Kidney tubule cell (primary cell): ENCODE measurements around the gene B4GALT5.
A peak's percentile ranks its signal among the peaks of the same experiment; 100 is the strongest.

Source experiments
- DNase-seq: peaks from one replicate; pipeline ENCODE4 v3.0.0-alpha.2; 2018; ENCODE audit warnings: low spot score

The B4GALT5 gene

DNA sequence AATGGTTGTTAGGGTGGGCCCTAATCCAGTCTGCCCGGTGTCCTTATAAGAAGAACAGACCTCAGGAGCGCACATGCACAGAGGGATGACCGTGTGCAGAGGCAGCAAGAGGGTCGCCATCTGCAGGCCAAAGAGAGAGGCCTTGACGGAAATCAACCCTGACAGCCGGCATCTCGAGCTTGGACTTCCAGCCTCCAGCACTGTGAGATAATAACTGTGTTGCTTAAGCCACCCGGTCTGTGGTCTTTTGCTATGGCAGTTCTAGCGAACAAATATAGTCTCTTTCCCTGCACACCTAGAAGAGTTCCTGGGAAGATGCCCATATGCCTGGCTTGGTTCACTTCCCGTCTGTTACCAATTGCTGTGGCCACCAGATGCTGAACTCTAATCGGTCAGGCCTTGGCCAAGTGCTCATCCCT, 110.5 kb downstream of the B4GALT5 start:
- no peak for DNase-seq

DNA sequence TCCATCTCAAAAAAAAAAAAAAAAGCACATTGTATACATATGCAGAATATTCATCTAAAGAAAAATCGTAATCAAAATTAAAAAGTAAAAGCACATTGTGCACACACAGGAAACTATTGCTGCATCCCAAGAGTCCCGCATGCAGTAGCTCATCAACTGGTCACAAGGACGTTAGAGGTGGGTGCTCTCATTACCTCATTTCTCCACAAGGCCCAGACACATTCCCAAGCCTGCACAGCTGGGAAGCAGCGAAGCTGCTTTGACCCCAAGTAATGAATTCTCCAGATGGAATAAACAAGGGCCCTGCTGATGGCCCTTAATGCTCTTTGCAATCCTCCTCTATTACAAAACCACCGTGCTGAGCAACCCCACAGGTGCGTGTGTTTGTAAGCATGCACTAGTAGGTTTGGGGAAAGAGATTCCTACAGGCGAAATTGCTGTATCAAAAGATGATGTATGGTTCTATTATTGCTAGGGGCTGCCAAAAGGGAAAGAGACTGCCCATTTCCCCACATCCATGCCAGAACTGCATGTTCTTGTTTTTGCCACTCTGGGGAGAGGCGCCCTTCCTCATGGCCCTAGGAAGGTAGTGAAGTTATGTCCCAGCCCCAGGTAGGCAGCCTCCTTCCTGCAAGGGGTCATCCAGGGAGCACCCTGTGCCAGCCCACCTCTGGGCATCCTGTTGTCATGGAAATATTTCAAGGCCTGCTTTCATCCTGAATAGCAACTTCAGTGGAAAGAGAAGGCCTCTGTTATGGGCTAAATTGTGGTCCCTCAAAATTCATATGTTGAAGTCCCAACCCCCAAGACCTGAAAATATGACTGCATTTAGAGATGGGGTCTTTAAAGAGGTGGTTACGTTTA, 111.1 kb downstream of the B4GALT5 start:
- no peak for DNase-seq

DNA sequence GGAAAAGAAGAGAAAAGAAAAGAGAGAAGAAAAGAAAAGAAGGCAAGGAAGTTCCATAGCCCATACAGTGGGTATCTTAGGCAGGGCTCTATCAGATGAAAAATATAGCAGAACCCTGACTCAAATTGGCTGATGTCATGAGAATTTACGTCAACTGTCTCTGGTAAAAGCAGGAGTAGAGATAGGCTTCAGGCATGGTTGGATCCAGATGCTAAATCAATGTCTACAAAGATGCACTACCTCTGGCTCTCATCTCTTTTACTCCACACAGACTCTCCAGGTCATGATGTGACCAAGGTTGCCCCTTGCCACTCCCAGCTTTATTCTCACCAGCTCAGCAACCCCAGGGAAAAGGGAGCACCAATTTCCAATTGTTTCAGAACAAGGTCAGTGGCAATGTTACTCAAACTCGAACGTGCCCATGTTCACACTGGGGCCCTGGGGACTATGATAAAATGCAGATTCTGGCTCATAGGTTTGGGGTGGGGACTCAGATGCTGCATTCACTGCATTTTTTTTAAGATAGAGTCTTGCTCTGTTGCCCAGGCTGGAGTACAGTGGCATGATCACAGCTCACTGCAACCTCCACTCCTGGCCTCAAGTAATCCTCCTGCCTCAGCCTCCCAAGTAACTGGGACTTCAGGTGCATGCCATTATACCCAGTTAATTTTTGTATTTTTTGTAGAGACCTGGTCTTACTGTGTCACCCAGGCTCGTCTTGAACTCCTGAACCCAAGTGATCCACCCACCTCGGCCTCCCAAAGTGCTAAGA, 112.3 kb downstream of the B4GALT5 start:
- no peak for DNase-seq

DNA sequence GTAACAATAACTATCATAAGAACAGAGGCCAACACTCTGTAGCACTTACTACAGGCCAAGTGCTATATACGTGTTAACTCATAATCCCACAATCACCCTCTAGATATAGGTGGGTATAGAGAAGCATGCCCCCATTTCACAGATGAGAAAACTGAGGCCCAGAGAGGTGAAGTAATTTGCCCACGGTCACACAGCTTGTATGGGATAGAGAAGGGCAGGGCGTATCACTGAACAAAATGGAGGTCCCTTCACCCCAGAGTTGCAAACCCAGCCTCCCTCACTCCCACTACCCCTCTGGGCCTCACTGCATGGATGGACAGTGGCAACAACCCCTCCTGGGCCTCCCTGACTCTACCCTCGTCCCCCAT, 113.9 kb downstream of the B4GALT5 start:
- DNase-seq, result no peak

DNA sequence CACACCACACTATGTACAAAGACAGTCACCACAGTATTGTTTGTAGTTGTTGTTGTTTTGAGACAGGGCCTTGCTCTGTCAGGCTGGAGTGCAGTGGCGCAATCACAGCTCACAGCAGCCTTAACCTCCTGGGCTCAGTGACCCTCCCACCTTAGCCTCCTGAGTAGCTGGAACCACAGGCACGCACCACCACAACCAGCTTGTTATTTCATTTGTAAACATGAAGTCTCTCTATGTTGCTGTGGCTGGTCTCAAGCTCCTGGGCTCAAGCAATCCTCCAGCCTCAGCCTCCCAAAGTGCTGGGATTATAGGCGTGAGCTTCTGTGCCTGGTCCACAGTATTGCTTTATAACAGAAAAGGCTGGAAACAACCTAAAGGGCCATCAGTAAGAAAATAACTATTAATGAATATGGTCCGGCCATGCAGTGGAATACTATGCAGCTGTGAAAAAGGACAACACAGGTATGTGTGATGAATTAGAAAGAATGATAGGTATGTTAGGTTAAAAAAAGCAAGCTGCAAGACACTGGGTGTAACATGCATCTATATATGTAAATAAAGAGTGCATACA, 115.8 kb downstream of the B4GALT5 start:
- no peak for DNase-seq

DNA sequence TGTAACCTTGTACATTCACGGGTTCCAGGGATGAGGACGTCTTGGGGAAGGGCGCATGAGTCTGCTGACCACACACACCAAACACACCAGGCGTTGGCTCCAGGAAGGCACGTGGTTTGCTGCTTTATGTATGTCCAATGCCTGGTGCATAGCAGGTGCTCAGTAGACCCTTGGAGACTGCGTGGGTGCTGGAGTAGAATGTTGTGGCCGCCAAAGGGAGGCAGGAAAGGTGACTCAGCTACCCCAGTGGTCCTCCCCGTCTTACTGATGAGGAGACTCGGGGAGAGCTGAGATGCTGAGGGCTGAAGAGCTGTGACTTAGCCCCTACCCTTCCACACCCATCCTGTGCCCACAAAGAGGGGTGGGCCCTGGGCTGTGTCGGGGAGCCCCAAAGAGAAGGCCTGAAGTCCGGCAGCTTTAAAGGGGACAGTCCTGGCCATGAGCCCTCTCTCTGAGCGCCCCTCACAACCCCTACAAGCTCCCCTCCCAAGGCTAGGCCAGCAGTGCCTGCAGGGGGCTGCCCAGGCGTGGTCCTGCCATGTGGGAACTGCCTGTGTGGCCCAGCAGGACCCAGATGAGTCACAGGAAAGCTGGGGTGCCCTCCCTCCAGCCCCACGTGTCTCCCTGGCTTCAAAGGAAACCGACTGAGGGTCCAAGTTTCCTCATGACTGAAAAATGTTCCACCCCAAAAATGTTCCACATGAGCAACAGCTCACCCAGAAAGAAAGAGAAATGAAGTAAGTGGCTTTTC, 117.7 kb downstream of the B4GALT5 start:
- DNase-seq, result peak; percentile 53

DNA sequence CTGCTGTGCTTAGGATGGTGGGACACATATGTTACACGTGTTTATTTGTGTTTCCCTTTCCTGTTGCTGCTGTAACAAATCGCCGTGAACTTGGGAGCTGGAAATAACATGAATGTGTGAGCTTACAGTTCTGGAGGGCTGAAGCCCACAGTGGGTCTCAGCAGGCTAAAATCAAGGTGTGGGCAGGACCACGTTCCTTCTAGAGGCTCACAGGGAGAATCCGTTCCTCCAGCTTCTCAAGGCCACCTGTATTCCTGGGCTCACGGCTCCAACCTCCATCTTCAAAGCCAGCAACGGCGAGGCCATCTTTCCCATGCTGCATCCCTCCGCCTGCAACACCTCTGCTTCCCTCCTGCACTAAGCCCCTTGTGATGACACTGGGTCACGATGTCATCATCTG, 118.3 kb downstream of the B4GALT5 start:
- DNase-seq, result no peak

DNA sequence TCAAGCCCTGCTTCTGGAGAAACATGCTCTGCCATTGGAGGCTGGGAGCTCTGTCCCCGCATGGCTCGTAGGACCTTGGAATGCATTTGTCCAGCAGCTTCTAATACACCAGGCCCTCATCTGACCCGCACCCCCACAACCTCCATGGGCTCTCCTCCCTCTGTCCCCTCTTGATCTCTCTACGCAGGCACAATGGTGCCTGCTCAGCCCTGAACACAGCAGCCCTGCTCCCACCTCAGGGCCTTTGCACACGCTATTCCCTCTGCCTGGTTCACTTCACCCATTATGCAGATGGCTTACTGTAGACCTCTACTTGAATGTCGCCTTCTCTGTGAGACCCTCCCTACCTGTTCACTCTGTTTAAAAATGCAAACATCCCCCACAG, 118.8 kb downstream of the B4GALT5 start:
- DNase-seq, result no peak

DNA sequence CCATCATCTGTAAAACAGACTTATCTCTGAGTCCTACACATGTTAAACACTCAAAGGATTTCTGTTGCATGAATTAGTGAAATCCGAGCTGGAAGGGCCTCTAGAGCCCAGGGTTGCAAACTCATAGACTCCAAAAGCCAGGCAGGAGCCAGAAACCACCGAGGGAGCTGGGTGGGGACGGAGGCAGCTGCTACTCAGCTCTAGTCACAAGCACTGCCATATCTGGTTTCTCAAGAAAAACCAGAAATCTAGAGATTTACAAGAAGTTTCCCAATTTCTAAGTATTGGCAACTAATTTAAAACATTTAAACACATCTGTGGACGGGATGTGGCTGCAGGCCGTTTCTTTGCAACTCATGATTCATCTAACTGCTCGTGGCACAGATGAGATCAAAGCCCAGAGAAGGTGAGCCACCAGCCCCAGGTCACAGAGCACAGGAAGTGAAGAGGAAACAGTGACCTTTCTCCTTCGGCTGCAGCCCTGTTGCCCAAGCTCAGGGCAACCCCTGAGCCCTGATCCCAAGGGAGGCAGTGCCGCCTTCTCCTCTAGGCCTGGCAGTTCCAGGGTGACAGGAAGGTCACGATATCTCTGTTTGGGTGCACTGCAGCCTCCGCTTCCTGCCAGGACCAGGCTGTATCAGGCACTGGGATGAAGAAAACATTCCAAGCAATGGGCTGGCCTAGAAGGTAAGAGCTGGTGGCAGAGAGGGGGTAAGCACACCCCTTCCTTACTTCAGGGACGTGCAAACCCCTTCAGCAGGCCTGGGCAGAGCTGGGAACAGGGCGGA, 119.3 kb downstream of the B4GALT5 start:
- no peak for DNase-seq

DNA sequence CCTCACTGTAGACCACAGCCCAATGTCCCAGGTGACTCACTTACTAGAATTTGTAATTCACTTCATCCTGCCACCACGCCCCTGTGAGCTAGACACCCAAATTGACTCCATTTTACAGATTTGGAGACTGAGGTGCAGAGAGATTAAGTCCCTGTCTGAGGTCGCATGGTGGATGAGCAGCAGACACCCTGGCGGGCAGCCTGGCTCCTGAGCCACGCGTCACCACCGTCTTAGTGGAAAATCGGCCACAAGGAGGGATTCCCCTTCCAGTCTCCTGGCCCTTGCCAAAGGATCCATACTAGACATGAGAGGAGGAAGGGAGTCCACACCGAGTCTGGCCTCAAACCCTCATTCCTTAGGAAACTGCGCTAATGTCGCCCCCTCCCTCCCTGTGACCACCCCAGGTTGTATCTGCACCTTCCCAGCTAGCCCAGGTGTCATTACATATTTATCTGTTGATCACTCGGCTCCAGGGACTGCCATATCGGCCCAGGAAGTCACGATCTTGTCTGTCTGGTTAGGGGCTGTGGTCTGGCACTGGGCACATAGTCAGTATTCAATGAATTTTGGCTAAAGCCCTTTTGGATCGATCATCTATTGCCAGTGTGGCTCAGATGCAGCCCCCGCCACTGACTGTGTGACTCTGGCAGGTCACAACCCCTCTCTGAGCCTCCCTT, 120.1 kb downstream of the B4GALT5 start:
- DNase-seq, result no peak

DNA sequence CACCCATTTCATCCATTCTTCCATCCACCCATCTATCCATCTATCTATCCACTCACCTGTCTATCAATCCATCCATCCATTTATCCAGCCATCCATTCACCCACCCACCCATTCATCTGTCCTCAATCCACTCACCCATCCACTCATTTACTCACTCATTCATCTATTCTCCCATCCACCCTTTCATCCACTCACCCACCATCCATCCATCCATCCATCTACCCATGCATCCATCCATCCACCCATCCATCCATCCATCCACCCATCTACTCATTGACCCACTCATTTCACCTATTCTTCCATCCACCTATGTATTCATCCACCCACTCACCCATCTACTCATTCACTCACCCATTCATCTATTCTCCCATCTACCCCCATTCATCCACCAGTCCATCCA, 121.6 kb downstream of the B4GALT5 start:
- DNase-seq, result no peak

DNA sequence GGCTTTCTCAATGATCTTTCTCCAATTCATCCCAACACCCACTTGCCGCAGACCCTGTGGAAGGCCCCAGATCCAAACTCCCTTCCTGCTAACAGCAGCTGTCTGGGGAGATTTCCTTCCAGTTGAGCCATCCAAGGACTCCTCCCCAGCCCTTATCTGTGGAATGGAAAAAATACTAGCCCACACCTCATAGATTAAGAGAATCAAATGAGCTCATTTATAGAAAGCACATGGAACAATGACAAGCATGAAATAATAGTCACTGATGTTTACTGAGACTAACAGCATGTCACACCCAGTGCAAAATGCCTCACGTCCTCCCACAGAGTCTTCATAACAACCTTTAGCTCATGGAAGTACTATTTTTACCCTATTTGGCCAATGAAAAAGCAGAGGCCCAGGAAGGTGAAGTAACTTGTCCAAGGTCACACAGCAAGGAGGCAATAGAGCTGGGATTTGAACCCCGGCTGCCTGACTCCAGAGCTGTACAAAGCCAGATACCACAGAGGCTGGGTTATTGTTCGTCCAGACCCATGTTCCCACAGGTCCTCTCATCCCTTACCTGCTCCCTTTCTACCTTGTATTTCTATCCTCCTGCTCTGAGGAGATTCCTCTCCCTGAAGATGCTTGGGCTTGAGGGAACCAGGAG, 122.3 kb downstream of the B4GALT5 start:
- no peak for DNase-seq

DNA sequence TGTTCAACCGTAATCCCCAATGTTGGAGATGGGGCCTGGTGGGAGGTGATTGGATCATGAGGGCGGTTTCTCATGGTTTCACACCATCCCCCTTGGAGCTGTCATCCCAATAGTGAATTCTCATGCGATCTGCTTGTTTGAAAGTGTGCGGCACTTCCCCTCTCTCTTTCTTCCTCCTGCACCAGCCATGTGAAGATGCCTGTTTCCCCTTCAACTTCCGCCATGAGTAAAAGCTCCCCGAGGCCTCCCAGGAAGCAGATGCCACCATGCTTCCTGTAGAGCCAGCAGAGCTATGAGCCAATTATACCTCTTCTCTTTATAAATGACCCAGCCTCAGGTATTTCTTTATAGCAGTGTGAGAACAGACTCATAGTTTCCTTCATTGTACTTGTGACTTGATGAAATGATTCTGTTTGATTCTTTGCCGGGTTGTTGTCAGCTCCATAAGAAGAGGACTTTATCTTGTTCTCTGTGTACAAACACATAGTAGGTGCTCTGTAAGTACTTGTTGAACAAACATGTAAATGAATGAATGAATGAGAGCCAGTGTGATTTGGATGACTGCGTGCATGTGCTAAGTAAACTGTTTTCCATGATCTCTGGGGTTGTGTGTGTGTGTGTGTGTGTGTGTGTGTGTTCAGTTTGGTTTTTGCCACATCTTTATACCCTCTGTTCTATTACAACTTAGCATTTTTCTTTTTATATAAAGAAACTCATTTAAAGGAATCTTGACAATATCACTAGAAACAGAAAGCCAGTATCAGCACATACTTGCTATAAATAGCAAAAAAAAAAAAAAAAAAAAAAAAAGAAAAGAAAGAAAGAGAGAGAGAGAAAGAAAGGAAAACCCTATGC, 123.3 kb downstream of the B4GALT5 start:
- DNase-seq, result no peak

DNA sequence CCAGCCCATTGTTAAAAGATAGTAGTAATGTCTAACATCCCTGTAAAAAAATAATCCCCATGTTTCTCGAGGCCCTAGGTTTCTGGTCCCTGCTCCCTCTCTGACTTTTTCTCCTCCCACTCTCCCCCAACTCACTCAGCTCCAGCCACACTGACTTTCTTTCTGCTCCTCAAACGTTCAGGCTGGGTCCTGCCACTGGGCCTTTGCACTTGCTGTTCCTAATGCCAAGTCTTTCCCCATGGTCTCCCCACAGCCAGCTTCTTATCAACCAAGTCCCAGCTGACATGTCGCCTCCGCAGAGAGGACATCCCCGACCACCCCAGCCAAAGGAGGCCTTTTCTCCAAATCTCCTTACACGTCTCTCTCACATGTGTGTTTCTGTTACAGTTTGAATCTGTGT, 123.9 kb downstream of the B4GALT5 start:
- DNase-seq, result no peak

DNA sequence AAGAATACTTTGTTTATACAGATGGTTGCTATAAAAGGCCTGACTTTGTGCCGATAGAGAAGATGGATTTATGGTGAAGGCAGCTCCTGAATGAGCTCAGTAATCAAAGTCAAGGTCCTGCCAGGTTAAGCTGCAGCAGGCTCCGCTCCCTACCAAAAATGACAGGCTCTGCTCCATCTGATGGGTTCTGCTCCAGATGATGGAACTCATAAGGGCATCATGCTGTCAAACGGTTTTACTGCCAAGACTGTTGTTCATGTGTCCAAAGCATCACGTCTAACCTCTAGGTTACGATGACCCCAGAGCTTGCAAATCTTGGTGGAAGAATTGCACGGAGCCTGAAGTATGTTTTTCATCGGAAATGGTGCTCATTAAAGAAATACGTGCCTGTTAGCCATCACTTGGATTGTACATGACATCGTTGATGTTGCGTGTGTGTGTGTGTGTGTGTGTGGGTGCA, 126.5 kb downstream of the B4GALT5 start:
- DNase-seq, result no peak

DNA sequence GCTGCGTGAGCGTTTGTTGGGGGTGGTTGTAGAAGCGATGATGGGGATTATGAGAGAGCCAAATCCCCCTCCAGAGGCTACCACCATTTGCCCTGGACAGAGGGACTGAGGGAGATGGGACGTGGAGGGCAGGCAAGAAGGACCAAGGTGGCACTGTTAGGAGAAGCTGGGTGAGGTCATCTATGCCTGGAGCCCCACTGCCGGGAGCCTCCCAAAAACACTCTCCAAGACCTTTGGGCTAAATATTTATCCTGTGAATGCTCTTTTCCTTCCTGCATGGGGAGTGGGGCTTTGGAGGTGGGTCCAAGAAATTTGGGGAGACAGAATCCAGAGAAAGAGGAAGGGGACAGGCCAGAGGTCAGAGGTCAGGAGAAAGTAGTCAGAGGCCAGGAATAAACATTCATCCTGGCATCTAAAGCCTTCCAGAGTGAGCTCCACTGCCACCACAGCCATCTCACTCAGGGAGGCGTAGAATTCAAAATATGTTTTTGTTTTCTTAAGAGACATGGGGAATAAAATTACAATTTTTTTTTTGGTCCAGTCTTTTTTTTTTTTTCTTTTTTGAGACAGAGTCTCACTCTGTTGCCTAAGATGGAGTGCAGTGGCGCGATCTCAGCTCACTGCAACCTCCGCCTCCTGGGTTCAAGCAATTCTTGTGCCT, 128.0 kb downstream of the B4GALT5 start:
- DNase-seq, result no peak

DNA sequence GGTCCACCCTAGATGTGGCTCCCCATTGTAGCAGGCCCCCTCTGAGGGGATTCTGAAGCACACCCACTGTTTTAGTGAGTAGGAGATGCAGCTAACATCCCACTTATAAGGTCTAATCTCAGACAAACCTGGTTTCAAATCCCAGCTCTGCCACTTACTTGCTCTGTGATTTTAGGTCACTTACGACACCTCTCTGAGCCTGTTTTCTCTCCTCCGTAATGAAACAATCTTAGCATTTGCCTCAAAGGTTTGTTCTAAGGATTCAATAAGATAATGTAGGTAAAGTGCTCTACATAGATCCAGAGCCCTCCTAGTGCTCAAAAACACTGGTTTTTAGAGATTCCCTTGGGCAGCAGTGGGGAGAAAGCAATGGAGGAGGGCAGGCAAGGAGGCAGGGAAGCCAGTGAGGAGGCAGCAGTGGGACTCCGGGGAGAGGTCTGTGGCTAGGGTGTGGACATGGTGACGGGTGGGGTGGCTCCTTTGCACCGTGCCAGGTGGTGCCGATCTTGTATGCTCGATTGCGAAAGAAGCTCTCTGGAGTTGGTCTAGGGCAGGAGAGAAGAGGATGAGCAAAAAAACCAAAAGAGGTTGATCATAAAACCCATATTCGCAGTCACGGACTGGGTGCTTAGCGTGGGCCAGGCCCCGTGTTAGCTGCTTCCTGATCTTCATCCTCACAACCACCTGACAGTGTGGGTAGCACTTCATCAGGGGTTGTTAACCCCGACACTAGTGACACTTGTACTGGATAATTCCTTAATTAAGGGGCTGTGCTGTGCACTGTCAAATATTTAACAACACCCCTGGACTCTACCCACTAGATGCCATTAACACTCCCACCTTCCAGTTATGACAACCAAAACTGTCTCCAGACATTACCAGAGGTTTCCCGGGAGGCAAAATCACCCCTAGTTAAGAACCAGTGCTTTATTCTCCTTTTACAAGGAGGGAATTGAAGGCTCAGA, 129.0 kb downstream of the B4GALT5 start:
- no peak for DNase-seq
